ENCODE results near the gene CDX1.

GRCh38 chr5:150146235-150146634 is 20.3 kb upstream of the CDX1 start:
- TF ChIP-seq CTCF (IDR thresholded peaks at IDR 0.05; ENCODE audit: low read length) (no peak), EZH2 (IDR thresholded peaks at IDR 0.05; ENCODE audit: borderline replicate concordance, low read length) (no peak)

Measured in OCI-LY1 (cell line).